Measurements from ENCODE around the gene EYA4.
A peak's percentile ranks its signal among the peaks of the same experiment; 100 is the strongest.

EYA4 gene

DNA sequence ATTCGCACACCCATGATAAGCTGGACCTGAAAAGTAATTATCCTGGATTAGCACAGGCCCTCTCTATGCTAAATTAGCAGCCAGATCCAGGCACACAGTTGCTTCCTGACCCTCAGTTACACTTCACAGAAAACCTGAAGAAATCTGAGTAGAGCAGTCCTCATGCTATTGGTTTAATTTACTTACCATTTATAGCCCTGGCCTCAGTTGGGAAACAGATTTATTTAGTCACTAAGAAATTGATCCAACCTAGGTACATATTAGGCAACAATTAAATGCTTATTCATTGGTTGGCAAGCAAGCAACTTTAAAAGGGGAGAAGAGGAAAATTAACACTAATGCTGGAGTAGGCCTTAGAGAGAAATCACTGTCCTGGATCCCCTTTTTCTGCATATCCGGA lies 15.6 kb upstream of the EYA4 start:
- no peak overlapping the region for H3K4me3 ChIP-seq (ENCODE audit: low read depth, low read length)
- TF ChIP-seq CTCF (IDR thresholded peaks at IDR 0.05; ENCODE audit: low read depth, low read length): no peak

- H3K4me3 ChIP-seq (ENCODE audit: low read depth, low read length): no peak overlapping the region
Measured at GRCh38 chr6:133227344-133227743, 13.8 kb upstream of the EYA4 start.

DNA sequence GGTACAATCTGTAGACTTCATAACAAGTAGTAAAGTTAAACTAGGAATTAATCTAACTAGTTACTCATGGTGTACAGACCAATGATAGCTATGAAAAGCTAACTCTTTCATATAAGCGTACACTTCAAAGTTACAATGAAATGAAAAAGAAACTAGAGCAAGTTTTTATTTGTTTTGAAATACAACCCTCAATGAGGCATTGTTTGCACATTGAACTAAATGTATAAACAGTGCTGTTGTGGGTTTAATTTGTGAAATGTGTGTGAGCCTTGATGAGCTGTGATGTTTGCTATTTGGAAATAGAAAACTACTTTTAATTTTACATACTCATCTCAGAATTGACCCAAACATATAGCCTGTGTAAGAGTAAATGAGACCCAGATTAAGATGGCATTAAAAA lies 11.1 kb upstream of the EYA4 start:
- H3K4me3 ChIP-seq (ENCODE audit: low read depth, low read length): no peak overlapping the region
- no peak for TF ChIP-seq CTCF (IDR thresholded peaks at IDR 0.05; ENCODE audit: low read depth, low read length)

More at GRCh38 chr6:133227344-133227743, 13.8 kb upstream of the EYA4 start:
- no peak for TF ChIP-seq CTCF (IDR thresholded peaks at IDR 0.05; ENCODE audit: low read depth, low read length)

DNA sequence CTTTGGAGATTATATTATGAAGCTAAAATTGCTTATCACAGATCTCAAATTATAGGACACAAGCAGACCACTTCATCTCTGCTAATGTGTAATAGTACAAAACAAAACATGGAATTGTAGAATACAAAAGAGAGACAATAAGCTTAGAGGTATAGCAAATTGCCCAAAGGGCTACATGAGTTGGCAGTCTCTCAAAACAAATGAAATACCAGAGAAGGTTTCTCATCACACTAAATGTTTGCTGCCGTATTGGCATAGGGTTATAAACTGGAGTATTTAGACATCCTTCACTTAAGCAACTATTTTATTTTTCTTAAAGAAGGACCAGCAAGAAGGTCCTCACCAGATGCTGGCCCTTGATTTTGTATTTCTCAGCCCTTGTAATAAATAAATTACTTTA lies 5.9 kb upstream of the EYA4 start:
- H3K4me3 ChIP-seq (ENCODE audit: low read depth, low read length): no peak overlapping the region
- no peak for TF ChIP-seq CTCF (IDR thresholded peaks at IDR 0.05; ENCODE audit: low read depth, low read length)

DNA sequence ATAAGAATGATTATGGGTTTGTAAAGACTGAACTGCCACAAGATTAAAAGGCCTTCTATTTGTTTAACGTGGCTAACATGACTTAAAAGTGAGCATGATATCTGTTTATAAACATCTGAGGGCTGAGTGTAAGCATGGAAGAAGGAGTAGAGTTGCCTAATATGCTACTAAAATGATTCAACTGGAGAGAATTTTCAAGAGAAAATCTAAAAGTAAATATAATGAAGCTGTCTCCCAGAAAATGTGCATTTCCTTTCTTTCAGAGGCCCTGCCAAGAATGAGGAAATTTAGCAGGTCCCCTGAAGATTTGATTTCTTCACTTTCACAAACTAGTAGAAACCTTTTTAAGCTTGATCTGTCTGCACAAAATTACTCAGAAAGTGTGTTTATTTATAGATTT lies 4.2 kb upstream of the EYA4 start:
- no peak for TF ChIP-seq CTCF (IDR thresholded peaks at IDR 0.05; ENCODE audit: low read depth, low read length)
- H3K4me3 ChIP-seq (ENCODE audit: low read depth, low read length): 0 out of 2 replicates have a peak overlapping the region, but pooled peaks have one; percentile 17

GRCh38 chr6:133240511-133241085 lies 559 bp upstream of the EYA4 start:
- peak overlapping the region; percentile 97 for H3K4me3 ChIP-seq (ENCODE audit: low read depth, low read length)
- TF ChIP-seq CTCF (IDR thresholded peaks at IDR 0.05; ENCODE audit: low read depth, low read length): peak; percentile 52

DNA sequence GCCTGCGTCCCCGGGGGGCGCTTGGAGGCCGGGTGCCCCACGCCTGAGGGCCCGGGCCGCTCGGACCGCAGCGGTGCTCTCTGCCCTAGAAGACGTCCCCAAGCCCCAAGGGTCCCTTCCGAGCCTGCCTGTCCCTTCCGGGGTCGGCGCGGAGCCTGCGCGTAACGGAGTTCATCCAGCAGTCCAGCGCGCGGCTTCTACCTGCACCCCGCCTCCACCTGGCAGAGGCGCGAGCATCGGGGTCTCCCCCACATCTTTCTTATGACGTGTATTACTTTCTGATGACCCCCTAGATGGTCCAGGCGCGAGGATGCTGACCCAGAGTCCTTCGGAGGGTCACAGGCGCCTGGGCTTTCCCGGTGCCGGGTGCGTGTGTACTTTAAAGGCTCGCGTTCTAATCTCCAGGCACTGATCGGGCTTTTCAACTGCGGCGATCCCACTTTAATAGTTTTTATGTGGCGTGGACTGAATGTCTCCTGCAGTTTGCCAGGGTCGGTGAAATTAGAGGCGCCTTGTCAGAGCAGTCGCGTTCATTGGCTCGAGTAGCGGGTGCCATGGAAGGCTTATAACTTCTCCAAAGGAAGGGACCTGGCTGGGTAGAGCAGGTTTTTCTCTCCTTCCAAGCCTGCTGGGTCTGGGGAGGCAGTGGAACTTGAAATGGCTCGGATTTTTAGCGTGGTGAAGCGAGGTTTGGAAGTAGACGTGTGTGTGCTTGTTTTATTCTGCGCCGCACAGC lies 912 bp downstream of the EYA4 start:
- H3K4me3 ChIP-seq (ENCODE audit: low read depth, low read length): peak overlapping the region; percentile 97
- TF ChIP-seq CTCF (IDR thresholded peaks at IDR 0.05; ENCODE audit: low read depth, low read length): no peak

Measured in WI38 (cell line).